Muscle layer of colon (tissue), 2 donors: ENCODE data around the gene ZFYVE26.
"Not testable (repeated sequence)": the region's sequence is repeated elsewhere in the genome, so short reads cannot be mapped to it uniquely, and the experiment has no call there.

Experiments
- H3K27ac ChIP-seq: one replicate; pipeline ENCODE4 v1.7.0; 2013; ENCODE audit warnings: low read depth, mild to moderate bottlenecking, low read length, moderate library complexity
- H3K27me3 ChIP-seq, 2 donors: one replicate each; pipeline ENCODE4 v1.7.0; 2013; ENCODE audit warnings: low read length in 2 of 2, mild to moderate bottlenecking in 2 of 2; ENCODE audit not compliant: insufficient read depth in 2 of 2, control insufficient read depth in 1 of 2
- H3K36me3 ChIP-seq: one replicate; pipeline ENCODE4 v1.7.0; 2013; ENCODE audit warnings: mild to moderate bottlenecking, low read length; ENCODE audit not compliant: insufficient read depth
- H3K4me1 ChIP-seq: one replicate; pipeline ENCODE4 v1.7.0; 2013; ENCODE audit warnings: mild to moderate bottlenecking, low read length; ENCODE audit not compliant: insufficient read depth
- H3K4me3 ChIP-seq, 2 donors: one replicate each; pipeline ENCODE4 v1.7.0; 2013; ENCODE audit warnings: low read length in 2 of 2, low read depth in 1 of 2, mild to moderate bottlenecking in 1 of 2, moderate library complexity in 1 of 2
- H3K9ac ChIP-seq: one replicate; pipeline ENCODE4 v1.7.0; 2013; ENCODE audit warnings: low read length
- H3K9me3 ChIP-seq: one replicate; pipeline ENCODE4 v1.7.0; 2013; ENCODE audit warnings: mild to moderate bottlenecking, low read length
- donor health status: abdominal sarcoma.
- donor health status: Adenocarcinoma of cecum.

Gene ZFYVE26

DNA sequence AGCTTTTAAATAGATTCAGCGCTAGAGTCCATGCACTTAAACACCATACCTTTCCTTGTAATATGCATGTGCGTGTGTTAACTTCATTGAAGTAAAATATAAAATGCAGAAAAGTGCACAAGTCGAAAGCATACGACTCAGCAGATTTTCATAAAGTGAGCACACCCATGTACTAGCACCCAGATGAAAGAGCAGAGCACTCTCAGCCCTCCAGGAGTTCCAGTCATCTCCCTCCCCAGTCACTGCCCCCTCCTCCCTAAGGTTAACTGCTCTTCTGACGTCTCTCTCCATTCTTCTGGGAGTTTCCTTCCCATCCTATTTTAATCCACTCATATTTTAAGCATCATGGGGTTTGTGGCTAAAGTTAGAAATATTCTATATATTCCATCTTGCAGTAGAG, 94.5 kb downstream of the ZFYVE26 start:
- no peak overlapping the region for H3K9ac ChIP-seq
- H3K4me1 ChIP-seq = peaks cover 11% of the 10 kb centered on the region
- no peaks in the 10 kb centered on the region for H3K36me3 ChIP-seq
- H3K4me3 ChIP-seq = no peak overlapping the region
- no peaks in the 10 kb centered on the region for H3K27me3 ChIP-seq
- H3K27ac ChIP-seq = no peak overlapping the region
- no peaks in the 10 kb centered on the region for H3K9me3 ChIP-seq

DNA sequence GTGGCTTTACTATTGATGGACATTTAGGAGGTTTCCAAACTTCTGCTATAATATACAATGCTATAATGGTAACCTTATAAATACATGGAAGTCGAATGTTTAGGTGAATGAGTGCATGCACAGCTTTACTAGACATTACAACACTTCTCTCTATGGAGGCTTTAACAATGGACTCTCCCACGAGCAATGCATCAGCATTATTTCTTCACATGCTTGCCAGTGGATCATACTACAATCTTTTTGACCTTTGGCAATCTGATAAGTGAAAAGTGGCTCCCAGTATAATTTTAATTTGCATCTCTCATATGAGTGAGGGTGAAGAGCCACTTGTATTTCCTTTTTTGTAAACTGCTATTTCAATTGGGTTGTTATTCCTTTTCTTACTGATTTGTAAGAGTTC, 96.5 kb downstream of the ZFYVE26 start:
- peaks cover 11% of the 10 kb centered on the region for H3K4me1 ChIP-seq
- no peaks in the 10 kb centered on the region for H3K27me3 ChIP-seq
- no peak overlapping the region for H3K9ac ChIP-seq
- no peaks in the 10 kb centered on the region for H3K36me3 ChIP-seq
- no peak overlapping the region for H3K4me3 ChIP-seq
- H3K9me3 ChIP-seq = no peaks in the 10 kb centered on the region
- H3K27ac ChIP-seq = no peak overlapping the region

DNA sequence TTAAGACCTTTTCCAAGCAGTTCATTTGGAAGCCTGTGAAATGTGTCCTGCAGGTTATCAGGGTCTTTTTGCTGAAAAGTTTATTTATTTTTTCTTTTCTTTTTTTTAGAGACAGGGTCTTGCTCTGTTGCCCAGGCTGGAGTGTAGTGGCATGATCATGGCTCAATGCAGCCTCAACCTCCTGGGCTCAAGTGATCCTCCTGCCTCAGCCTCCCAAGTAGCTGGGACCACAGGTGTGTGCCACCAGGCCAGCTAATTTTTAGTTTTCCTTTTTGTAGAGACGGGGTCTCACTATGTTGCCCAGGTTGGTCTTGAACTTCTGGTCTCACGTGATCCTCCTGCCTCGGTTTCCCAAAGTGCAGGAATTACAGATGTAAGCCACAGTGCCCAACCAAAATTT, 97.0 kb downstream of the ZFYVE26 start:
- not testable (repeated sequence) for H3K36me3 ChIP-seq, H3K4me3 ChIP-seq, H3K27me3 ChIP-seq, H3K9me3 ChIP-seq, H3K27ac ChIP-seq, H3K9ac ChIP-seq
- H3K4me1 ChIP-seq = peaks cover 11% of the 10 kb centered on the region

DNA sequence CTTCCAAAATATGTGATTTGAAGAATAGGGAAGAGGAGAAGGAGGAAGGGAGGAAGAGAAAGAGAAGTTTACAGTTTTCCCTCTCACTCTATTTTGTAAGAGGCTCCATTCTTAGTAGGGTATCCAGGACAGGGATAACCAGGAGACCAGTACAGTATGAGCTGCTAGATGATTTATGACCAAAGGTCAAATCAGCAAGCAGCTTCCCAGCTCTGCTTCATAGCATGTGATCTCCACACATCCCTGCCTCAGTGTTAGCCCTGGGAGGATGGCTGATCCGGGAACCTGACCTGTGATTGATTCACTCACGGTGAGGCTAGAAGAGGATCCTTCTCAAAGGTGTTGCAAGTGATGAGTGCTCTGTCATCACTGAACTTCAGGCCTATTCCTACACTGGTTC, 98.1 kb downstream of the ZFYVE26 start:
- no peak overlapping the region for H3K4me3 ChIP-seq
- no peak overlapping the region for H3K9ac ChIP-seq
- H3K36me3 ChIP-seq = no peaks in the 10 kb centered on the region
- H3K4me1 ChIP-seq = peaks cover 11% of the 10 kb centered on the region
- no peaks in the 10 kb centered on the region for H3K27me3 ChIP-seq
- H3K27ac ChIP-seq = no peak overlapping the region
- no peaks in the 10 kb centered on the region for H3K9me3 ChIP-seq

DNA sequence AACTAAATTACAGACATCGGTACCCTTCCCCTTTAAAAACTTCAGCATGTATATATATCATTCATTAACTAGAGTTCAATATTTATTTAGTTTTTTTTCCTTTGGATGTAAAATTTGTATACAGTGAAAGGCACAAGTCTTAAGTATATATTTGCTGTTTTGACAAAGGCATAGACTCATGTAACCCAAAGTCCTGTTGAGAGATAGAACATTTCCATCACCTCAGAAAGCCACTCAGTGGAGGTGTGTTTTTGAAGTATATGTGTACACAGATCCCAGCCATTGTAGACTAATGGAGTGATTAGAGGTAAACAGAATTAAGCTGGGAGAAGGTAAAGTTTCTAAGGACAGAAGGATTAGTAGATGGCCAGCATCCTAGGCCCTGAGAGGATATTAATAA, 99.3 kb downstream of the ZFYVE26 start:
- Histone ChIP-seq H3K9me3 (no peaks in the 10 kb centered on the region), H3K27me3 (no peaks in the 10 kb centered on the region), H3K4me3 (no peak overlapping the region), H3K27ac (no peak overlapping the region), H3K36me3 (no peaks in the 10 kb centered on the region), H3K9ac (no peak overlapping the region), H3K4me1 (peaks cover 3% of the 10 kb centered on the region)

DNA sequence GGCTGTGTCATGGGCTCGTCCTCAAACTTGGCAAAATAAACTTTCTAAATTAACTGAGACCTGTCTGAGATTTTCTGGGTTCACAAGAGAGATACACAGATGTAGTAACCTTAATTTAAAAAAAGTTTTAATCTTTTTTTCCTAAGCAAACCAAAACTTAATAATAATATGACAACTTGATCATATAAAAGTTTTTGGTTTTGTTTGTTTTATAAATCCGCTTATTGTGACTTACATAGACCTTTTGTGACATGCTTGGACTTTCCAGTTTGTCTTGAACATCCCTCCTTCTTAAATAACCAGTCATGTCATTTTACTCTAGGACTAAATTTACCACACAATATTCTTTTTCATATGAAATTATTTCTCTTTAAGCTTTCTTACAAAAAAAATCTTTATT, 106.2 kb downstream of the ZFYVE26 start:
- Histone ChIP-seq H3K4me1 (no peaks in the 10 kb centered on the region), H3K4me3 (no peak overlapping the region), H3K9me3 (no peaks in the 10 kb centered on the region), H3K27ac (no peak overlapping the region), H3K27me3 (no peaks in the 10 kb centered on the region), H3K9ac (no peak overlapping the region), H3K36me3 (no peaks in the 10 kb centered on the region)

DNA sequence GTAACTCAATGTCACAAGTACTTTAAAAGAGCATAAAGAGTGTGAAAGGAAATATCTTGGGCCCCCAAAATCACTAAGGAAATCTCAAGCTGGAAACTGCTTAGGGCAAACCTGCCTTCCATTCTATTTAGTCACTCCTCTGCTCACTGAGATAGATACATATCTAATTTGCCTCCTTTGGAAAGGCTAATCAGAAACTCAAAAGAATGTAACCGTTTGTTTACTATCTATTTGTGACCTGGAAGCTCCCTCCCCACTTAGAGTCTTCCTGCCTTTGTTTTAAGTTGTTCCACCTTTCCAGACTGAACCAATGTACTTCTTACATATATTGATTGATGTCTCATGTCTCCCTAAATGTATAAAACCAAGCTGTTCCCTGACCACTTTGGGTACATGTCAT, 106.6 kb downstream of the ZFYVE26 start:
- not testable (repeated sequence) for H3K9ac ChIP-seq, H3K27me3 ChIP-seq, H3K4me3 ChIP-seq, H3K36me3 ChIP-seq, H3K9me3 ChIP-seq, H3K27ac ChIP-seq, H3K4me1 ChIP-seq

DNA sequence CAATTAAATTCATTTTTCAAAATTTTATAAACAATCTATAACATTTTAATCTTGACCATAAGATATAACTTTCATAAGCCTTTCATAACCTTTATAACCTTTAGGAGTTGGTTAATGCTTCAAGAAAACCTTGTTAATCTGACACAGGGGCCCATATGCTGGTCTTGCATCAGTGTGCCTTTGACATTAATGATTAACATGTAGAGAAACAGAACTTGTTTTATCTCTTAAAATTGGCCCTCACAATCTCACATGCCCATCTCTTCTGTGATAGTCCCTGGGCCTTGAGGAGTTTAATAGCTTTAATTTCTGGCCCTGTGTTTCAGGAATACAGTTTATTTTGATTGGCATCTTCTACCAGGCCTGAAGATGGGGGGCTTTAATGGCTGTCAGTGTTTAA, 107.0 kb downstream of the ZFYVE26 start:
- not testable (repeated sequence) for H3K4me3 ChIP-seq, H3K9ac ChIP-seq, H3K27ac ChIP-seq, H3K4me1 ChIP-seq, H3K27me3 ChIP-seq, H3K9me3 ChIP-seq, H3K36me3 ChIP-seq

DNA sequence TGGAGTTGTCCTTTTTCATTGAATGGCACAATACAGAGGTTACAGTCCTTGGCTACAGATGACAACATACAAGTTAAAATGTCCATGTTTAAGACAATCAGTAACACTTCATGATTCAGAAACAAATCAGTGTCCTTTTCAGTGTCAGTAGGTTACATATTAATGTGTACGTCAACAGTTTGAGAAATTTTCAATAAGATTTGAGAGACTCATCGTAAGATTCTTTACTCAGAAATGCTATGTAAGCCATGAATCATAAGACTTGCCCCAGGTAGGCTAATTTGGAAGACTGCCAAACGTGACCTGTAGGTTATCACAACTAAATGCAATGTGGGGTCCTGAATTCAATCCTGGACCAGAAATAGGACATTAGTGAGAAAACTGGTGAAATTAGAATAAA, 111.2 kb downstream of the ZFYVE26 start:
- no peaks in the 10 kb centered on the region for H3K36me3 ChIP-seq
- H3K27ac ChIP-seq = no peak overlapping the region
- no peaks in the 10 kb centered on the region for H3K4me1 ChIP-seq
- no peaks in the 10 kb centered on the region for H3K27me3 ChIP-seq
- H3K4me3 ChIP-seq = no peak overlapping the region
- no peaks in the 10 kb centered on the region for H3K9me3 ChIP-seq
- no peak overlapping the region for H3K9ac ChIP-seq

DNA sequence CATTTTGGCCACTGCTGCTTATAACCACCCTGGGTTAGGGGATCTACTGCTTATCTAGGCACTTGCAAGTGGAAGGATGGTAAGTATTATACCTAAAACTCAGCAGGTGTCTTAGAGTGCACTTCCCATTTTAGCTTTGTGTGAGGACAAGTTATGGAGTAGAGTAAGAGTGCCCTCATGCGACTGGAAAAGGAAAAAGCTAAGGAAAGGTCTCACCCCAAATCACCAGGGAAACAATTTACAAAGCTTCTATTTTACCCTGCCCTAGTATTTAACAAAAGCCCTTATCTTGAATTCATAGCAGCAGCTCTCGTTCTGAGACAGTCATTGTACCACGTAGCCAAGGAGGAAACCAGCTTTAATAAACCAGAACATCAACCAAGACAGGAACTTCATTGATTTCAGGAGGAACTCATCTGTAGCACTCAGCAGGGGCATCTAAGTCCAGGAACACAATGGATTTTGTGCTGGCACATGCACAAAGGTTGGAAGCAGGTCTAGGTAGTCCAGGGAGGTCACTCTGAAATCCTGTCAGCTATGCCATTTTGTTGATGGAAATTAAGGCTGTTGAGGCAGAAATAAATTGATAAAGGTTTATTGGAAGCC, 111.8 kb downstream of the ZFYVE26 start:
- Histone ChIP-seq H3K9ac (no peak overlapping the region), H3K4me3 (no peak overlapping the region), H3K27me3 (no peaks in the 10 kb centered on the region), H3K27ac (no peak overlapping the region), H3K36me3 (no peaks in the 10 kb centered on the region), H3K4me1 (no peaks in the 10 kb centered on the region), H3K9me3 (no peaks in the 10 kb centered on the region)

DNA sequence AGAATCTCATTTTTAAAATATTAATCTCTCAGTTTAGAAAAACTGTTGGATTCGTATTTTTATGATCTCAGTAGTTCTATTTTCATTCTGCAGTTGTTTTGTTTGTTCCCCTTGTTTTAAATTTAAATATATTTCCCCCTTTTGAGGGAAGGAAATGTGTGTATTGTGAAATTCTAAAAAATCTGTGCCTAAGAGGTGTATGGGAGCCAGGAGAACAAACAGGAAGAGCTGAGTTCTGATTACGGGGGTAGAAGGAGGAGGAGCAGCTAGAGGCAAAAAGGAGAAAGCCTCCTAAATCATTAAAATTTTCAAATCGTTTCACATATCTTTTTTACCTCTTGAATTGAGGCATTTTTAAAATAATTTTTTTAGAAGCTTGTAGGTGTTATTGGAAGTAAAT, 112.4 kb downstream of the ZFYVE26 start:
- H3K9ac ChIP-seq = no peak overlapping the region
- H3K9me3 ChIP-seq = no peaks in the 10 kb centered on the region
- H3K4me3 ChIP-seq = no peak overlapping the region
- no peaks in the 10 kb centered on the region for H3K27me3 ChIP-seq
- H3K36me3 ChIP-seq = no peaks in the 10 kb centered on the region
- no peaks in the 10 kb centered on the region for H3K4me1 ChIP-seq
- H3K27ac ChIP-seq = no peak overlapping the region

DNA sequence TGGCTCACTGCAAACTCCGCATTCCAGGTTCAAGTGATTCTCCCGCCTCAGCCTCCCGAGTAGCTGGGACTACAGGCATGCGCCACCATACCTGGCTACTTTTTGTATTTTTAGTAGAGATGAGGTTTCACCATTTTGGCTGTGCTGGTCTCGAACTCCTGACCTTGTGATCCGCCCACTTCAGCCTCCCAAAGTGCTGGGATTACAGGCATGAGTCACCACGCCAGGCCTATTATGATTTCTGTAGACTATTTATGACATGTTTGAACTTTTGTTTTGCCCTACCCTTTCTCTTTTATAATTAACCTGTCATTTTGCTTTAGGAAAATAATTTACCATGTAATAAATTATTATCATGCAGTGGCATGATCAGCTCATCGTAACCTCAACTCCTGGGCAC, 114.9 kb downstream of the ZFYVE26 start, which contains the start of gene RDH12:
TSS of gene RDH12 (plus strand) at position 395 of the 400 bp plus-strand sequence. CDS start 20,757 bp downstream, outside the sequence.
- not testable (repeated sequence) for H3K27ac ChIP-seq, H3K9me3 ChIP-seq, H3K27me3 ChIP-seq, H3K36me3 ChIP-seq, H3K4me3 ChIP-seq, H3K9ac ChIP-seq, H3K4me1 ChIP-seq
